B cell (primary cell): ENCODE results near the gene CCDC74B.

ENCODE experiments used
- EZH2 ChIP-seq: IDR thresholded peaks from 2 replicates; pipeline ENCODE4 v1.6.1; 2012; ENCODE audit warnings: borderline replicate concordance, low read depth, mild to moderate bottlenecking, moderate library complexity, low read length; ENCODE audit not compliant: insufficient read depth, poor library complexity, severe bottlenecking
- TF ChIP-seq, protein P1 (sequence below): fragments of 200-600 bp; IDR thresholded peaks from one replicate; pipeline ENCODE4 v1.8.0; 2022; ENCODE audit warnings: antibody characterized with exemption, mild to moderate bottlenecking

DNA sequence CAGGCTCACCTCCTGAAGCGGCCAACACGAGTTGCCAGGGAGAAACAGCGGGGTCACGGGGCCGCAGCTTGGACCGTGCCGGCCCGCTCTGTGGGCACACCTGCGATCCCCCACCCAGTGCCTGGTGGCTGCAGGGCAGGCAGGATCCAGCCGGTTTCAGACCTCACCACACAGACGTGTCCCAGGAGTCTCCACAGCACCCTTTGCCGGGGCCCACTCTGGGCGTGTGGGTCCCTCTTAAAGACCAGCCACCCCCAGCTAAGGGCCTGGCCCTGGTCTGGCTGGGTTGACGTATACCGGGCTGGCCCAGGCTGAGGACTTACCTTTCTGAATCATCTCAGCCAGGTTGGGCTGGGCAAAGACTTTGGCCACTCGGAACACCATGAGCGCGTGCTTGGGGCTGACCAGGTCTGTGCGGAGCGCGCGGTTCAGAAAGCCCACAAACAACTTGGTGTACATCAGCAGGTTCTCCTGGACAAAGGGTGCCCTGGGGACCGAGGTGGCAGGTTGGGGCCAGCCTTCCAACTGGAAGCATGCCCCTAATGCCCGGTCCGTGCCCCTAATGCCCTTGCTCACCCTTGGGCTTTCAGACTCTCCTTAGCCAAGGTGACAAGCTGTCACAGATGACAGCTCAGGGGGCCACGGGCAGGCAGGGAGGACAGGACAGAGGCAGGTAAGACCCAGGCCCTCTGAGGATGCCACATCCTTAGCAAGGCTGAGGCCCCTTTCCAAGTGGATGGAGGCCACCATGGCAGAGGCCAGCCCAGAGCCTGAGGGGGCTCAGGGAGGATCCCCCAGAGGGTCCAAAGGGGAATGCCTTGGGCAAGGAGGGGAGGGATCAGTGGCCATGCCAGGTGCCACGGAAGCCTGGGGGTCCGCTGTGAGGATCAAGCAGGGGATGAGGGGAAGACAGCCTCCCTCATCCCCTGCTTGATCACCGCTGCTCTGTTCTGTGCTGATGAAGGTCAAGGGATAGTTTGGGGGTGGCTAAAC lies 10.2 kb upstream of the CCDC74B start:
- TF ChIP-seq, protein P1, sequence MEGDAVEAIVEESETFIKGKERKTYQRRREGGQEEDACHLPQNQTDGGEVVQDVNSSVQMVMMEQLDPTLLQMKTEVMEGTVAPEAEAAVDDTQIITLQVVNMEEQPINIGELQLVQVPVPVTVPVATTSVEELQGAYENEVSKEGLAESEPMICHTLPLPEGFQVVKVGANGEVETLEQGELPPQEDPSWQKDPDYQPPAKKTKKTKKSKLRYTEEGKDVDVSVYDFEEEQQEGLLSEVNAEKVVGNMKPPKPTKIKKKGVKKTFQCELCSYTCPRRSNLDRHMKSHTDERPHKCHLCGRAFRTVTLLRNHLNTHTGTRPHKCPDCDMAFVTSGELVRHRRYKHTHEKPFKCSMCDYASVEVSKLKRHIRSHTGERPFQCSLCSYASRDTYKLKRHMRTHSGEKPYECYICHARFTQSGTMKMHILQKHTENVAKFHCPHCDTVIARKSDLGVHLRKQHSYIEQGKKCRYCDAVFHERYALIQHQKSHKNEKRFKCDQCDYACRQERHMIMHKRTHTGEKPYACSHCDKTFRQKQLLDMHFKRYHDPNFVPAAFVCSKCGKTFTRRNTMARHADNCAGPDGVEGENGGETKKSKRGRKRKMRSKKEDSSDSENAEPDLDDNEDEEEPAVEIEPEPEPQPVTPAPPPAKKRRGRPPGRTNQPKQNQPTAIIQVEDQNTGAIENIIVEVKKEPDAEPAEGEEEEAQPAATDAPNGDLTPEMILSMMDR = no peak
- no peak for TF ChIP-seq EZH2
